ENCODE results near the gene SKAP1.
"Not testable (repeated sequence)": the region's sequence is repeated elsewhere in the genome, so short reads cannot be mapped to it uniquely, and the experiment has no call there.

The SKAP1 gene

GRCh38 chr17:48427598-48427997 lies 2.4 kb downstream of the SKAP1 start:
- TF ChIP-seq, protein P1, sequence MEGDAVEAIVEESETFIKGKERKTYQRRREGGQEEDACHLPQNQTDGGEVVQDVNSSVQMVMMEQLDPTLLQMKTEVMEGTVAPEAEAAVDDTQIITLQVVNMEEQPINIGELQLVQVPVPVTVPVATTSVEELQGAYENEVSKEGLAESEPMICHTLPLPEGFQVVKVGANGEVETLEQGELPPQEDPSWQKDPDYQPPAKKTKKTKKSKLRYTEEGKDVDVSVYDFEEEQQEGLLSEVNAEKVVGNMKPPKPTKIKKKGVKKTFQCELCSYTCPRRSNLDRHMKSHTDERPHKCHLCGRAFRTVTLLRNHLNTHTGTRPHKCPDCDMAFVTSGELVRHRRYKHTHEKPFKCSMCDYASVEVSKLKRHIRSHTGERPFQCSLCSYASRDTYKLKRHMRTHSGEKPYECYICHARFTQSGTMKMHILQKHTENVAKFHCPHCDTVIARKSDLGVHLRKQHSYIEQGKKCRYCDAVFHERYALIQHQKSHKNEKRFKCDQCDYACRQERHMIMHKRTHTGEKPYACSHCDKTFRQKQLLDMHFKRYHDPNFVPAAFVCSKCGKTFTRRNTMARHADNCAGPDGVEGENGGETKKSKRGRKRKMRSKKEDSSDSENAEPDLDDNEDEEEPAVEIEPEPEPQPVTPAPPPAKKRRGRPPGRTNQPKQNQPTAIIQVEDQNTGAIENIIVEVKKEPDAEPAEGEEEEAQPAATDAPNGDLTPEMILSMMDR (IDR thresholded peaks at IDR 0.05) = no peak
- no peak overlapping the region for H3K4me3 Mint-ChIP-seq
- no peak for DNase-seq
- H3K9me3 Mint-ChIP-seq = peaks cover 2% of the 10 kb centered on the region
- H3K36me3 Mint-ChIP-seq (ENCODE audit: low read depth) = no peaks in the 10 kb centered on the region
- H3K27ac Mint-ChIP-seq = no peak overlapping the region
- peaks cover 46% of the 10 kb centered on the region for H3K27me3 Mint-ChIP-seq (ENCODE audit: low read depth, poor library complexity)
- H3K4me1 Mint-ChIP-seq = peaks cover 45% of the 10 kb centered on the region

DNA sequence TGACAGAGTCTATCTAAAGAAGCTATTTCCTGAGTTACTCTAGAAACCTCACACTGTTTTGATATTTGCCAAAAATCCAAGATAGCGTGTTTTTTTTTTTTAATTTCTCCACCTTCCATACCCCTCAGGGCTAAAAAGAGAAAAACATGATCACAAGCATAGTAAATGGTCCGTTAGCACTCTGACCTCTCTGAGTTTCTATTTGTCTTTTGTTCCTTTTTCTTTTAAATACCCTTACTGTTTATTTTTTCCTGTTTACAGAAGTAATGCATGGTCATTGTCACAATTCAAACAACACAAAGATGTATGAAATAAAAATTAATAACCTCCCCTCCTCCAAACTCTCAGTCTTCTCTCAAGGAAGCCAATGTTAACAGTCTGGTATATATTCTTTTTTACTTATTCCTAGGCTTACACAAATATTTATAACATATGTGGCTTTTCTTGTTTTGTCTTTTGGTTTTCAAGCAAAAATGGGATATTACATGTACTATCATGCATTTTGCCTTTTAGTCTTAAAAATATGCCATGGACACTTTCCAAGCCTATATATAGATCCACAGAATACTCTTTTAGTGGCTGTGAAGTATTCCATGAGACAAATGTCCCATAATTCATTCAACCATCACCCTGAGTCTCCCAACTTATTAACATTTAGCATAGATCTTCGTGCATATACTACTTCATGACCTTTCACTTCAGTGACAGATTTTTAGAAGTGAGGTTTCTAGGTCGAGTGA lies 3.1 kb downstream of the SKAP1 start:
- H3K36me3 Mint-ChIP-seq (ENCODE audit: low read depth) = no peaks in the 10 kb centered on the region
- H3K4me3 Mint-ChIP-seq = no peak overlapping the region
- H3K9me3 Mint-ChIP-seq = peaks cover 2% of the 10 kb centered on the region
- DNase-seq = no peak
- TF ChIP-seq, protein P1 (IDR thresholded peaks at IDR 0.05) = no peak
- H3K4me1 Mint-ChIP-seq = peaks cover 43% of the 10 kb centered on the region
- H3K27me3 Mint-ChIP-seq (ENCODE audit: low read depth, poor library complexity) = peaks cover 44% of the 10 kb centered on the region
- H3K27ac Mint-ChIP-seq = no peak overlapping the region

- no peak for DNase-seq
- Mint-ChIP-seq H3K36me3 (ENCODE audit: low read depth) (no peaks in the 10 kb centered on the region), H3K27ac (no peak overlapping the region), H3K27me3 (ENCODE audit: low read depth, poor library complexity) (peaks cover 40% of the 10 kb centered on the region), H3K4me3 (no peak overlapping the region), H3K4me1 (peaks cover 36% of the 10 kb centered on the region), H3K9me3 (peaks cover 2% of the 10 kb centered on the region)
- TF ChIP-seq, protein P1 (IDR thresholded peaks at IDR 0.05) = no peak
Observed at GRCh38 chr17:48426019-48426665, 3.9 kb downstream of the SKAP1 start.

GRCh38 chr17:48422060-48422459 lies 8.0 kb downstream of the SKAP1 start:
- H3K36me3 Mint-ChIP-seq (ENCODE audit: low read depth); DNase-seq; H3K9me3 Mint-ChIP-seq; H3K27ac Mint-ChIP-seq; H3K4me1 Mint-ChIP-seq; H3K4me3 Mint-ChIP-seq: not testable (repeated sequence)
- H3K27me3 Mint-ChIP-seq (ENCODE audit: low read depth, poor library complexity) = peaks cover 16% of the 10 kb centered on the region

- no peaks in the 10 kb centered on the region for H3K9me3 Mint-ChIP-seq
- H3K4me3 Mint-ChIP-seq = no peak overlapping the region
- TF ChIP-seq, protein P1 (IDR thresholded peaks at IDR 0.05) = no peak
- no peak for DNase-seq
- H3K27ac Mint-ChIP-seq = no peak overlapping the region
- peaks cover 22% of the 10 kb centered on the region for H3K27me3 Mint-ChIP-seq (ENCODE audit: low read depth, poor library complexity)
- H3K36me3 Mint-ChIP-seq (ENCODE audit: low read depth) = no peaks in the 10 kb centered on the region
- H3K4me1 Mint-ChIP-seq = no peaks in the 10 kb centered on the region
Observed at GRCh38 chr17:48420823-48421222, 9.2 kb downstream of the SKAP1 start.

GRCh38 chr17:48416971-48417370 lies 13.0 kb downstream of the SKAP1 start:
- H3K4me3 Mint-ChIP-seq = no peak overlapping the region
- H3K9me3 Mint-ChIP-seq = no peaks in the 10 kb centered on the region
- no peak for DNase-seq
- peaks cover 16% of the 10 kb centered on the region for H3K27me3 Mint-ChIP-seq (ENCODE audit: low read depth, poor library complexity)
- TF ChIP-seq, protein P1 (IDR thresholded peaks at IDR 0.05) = no peak
- no peaks in the 10 kb centered on the region for H3K36me3 Mint-ChIP-seq (ENCODE audit: low read depth)
- H3K27ac Mint-ChIP-seq = no peak overlapping the region
- H3K4me1 Mint-ChIP-seq = peaks cover 7% of the 10 kb centered on the region

Data from nephron progenitor cell (in vitro differentiated cells).